HG03457 (cell line): Measurements from ENCODE around the gene CAPN2.
"Not testable (repeated sequence)": the region's sequence is repeated elsewhere in the genome, so short reads cannot be mapped to it uniquely, and the experiment has no call there.

Source experiments
- ATAC-seq: cut with Tn5 transposase; IDR thresholded peaks from one replicate; pipeline ENCODE4 v1.9.1; 2021; ENCODE audit warnings: moderate number of reproducible peaks; ENCODE audit not compliant: unreplicated experiment

CAPN2 gene

DNA sequence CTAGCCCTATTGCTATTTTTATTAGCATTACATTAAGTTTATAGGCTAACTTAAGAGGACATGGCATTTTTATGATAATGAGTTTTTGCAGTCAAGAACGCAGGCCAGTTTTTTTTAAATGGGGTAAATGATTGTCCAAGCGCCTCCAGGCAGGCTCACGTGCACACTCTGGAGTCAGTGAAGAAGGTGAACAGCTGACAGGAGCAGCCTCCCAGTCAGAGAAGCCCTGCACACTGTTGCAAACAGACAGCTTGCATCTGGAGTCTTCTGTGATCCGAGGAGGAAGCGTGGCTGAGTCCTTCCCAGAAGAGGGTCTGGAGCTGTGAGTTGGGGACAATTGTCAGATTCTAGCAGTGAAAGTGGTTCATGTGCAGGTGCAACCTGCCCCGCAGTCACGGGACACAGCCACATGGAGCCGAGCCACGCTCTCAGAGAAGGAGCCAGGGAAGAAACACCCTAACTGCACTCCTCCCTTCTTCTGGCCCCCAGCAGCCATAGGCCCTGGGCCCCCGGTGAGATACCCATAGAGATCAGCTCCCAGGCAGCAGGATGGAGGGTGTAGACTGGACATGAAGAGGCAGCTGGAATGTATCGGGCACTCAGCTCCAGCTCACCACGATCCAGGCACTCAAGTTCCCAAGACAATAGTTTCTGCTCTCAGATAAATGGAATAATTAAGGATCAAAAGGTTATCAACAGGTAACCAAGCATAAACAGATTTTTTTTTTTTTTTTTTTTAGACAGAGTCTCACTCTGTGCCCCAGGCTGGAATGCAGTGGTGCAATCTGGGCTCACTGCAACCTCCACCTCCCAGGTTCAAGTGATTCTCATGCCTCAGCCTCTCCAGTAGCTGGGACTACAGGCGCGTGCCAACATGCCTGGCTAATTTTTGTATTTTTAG is 26.4 kb downstream of the CAPN2 start:
- no peak for ATAC-seq

DNA sequence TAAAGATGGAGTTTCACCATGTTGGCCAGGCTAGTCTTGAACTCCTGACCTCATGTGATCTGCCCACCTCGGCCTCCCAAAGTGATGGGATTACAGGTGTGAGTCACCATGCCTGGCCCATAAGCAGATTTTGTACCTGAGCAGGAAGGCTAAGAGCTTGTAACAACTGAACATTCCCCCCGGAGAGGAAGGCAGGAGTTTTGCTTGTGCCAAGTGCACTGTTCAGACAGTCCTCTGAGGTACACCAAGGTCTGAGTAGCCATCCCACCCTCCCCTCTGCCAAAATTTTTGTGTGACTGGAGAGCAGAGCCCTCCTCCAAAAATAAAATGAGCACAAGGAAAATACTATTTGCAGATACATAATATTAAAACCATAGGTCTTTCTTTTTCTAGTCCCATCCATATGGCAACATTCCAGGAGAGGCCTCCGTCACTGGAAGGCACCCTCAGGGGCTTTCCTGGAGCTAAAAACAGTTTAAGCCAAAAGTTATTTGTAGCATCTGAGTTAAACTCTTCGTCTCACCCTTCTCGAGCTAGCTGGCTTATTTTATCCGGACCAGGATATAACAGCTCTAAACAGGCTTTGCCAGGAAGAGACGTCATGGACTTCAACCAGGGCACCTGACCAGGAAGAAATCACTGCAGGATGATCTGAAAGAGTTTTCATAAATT is 27.2 kb downstream of the CAPN2 start:
- no peak for ATAC-seq

DNA sequence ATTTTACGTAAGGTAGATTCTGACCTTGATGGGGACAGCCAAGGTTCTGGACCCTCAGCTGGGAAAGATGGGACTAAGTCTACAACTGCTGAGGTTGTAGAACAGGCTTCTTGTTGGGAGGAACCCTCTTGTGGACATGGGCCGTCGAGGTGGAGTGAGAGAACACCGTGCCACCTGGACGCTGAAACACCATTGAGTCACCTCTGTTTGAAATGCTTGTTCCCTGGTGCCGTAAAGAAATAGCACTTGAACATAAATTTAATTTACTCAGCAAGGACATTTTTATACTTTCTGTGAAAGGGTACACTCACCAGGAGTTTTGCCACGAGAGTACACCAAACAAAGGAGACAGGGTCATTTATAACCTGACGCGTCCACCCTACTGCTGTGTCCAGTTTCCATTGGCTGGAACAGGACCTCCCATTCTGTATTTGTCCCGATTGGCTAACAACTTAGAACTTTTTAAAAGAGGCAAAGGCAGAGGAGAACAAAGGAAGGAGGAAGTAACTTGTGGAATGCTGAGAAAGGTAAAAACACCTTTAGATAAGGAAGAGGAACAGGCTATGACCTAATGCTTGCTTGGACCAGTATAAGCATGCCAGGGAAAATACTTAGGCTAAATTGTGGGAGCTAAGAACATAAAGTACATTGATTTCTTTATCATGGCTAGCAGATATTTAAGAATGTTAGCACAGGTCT is 27.8 kb downstream of the CAPN2 start:
- not testable (repeated sequence) for ATAC-seq

DNA sequence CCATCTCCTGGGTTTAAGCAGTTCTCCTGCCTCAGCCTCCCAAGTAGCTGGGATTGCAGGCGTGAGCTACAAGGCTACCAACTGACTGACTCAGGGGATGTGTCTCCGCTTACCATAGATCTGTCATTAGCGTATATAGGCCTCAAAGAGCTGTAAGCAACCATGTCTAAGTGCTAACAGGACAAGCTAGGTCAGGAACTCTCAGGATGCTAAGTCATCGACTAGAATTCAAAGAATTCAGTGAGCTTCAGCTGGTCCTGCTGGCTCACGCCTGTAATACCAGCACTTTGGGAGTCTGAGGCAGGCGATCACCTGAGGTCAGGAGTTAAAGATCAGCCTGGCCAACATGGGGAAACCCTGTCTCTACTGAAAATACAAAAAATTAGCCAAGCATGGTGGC is 29.5 kb downstream of the CAPN2 start:
- no peak for ATAC-seq

DNA sequence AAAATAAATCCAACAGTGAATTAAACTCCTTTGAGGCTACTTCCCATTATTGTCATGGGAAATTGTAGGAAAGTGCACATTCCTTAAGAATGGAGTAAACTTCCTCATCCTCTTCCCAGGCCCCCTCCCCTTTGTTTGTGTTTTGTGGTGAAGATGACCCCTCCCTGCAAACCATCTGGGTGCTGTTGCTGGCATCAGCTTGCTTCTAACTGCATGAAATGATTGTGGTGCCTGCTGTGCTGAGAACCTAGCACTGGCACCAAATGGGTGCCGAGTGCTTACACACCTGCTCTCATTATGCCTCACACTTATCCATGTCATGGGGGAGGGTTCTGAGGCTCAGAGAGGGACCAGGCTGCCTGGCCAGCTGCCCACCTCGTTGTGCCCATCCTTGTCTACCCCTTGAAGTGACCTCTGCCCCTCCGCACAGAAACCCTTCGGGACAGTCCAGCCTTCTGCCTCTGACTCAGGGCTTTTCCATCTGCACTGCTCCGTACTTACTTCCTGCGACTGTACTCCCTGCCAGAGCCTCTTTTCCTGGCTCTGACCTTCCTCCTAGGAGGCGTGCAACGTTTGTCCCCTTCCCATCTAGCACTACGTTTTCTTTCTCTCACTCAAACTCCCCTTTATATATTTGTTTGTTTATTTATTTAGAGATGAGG is 30.6 kb downstream of the CAPN2 start:
- ATAC-seq = no peak

DNA sequence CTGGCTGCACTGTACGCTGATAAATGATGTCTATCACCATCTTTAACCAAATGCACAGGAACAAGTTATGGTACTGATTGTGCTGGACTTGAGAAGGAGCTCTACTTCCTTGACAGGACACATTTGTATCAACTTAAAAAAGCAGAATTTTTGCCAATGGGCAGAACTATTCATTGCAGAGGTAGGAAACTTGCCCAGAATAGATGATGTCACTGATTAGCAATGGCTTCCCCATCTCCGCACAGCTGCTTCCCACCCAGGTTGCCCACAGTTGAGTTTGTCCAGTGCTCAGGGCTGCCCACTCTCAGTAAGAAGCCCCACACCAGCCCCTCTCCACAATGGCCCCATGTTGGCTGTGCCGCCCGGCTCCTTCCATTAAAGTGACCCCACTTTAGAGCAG is 33.4 kb downstream of the CAPN2 start:
- no peak for ATAC-seq

DNA sequence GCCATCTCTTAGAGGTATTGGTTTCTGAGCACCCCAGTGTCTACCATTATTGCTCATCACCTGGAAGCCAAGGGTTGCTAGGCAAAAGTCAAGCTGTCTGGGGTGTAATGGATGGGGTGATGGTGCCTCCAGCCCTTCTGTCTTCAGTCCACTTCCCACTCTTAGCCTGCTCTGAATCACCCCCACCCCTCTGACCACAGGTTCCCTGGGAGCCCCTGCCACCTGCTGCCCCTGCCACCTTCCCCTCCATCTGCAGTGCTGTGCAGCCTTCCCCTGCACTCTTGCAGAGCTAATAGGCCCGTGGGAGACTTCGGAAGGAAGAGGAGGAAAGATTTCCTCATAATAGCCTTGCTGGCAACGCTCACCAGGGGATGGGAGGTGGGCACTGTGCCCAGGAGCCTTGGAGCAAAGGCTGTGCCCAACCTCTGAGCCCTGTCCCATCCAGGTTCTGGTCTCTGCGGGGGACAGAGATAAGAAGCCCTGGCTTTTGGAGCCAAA is 35.5 kb downstream of the CAPN2 start:
- ATAC-seq = no peak

DNA sequence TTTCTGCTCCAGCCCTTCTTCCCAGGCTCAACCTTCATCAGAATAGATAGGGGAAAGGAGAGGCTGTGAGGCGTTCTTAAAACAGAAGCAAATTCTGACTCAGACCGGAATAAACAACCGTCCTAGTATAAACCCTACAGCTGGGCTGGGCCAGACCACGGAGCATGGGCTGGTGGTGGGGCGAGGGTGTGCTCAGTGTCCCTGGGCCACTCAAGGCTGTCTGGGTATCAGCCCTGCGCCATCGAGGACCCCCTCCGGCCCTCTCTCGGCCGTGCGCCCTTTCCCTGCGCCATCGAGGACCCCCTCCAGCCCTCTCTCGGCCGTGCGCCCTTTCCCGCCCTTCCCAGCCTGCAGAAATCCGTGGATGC is 36.0 kb downstream of the CAPN2 start:
- no peak for ATAC-seq

DNA sequence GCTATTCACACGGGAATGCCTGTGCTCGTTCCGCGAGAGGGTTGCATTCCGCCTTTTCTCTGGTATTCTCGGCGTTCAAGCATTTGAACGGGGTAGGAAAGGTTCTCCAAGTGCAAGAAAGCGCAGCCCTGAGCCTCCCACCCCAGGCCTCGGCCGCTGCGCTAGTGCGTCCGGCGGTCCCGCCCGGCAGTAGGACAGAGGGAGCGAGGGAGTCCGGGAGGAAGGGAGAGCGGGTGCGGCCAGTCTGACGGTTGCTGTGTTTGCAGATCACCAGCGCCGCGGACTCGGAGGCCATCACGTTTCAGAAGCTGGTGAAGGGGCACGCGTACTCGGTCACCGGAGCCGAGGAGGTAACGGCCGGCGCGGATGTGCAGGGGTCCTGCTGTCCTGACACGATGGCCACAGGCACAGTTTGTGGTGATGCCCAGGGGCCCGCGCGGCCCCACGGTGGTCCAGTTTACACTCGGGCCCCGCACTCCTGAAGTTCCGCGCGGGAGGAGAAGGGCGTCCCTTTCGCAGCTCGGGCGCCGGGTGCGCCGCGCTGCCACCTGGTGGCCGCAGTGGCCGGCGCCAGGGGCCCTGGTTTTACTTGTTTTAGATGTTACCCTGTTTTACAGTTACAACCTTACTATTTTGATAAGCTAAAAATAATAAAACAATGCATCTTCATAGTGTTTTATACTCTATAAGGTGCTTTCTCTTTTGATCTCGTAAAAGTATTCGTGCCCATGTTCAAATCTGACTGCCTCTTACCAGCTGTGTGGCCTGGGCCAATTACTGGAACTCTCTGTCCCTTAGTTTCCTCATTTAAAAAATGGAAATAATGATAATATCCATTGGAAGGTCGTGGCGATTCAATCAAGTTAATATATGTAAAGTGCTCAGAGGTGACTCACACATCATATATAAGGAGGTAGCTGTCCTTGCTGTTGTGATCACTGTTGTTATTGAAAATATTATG is 36.7 kb downstream of the CAPN2 start:
- ATAC-seq = no peak

DNA sequence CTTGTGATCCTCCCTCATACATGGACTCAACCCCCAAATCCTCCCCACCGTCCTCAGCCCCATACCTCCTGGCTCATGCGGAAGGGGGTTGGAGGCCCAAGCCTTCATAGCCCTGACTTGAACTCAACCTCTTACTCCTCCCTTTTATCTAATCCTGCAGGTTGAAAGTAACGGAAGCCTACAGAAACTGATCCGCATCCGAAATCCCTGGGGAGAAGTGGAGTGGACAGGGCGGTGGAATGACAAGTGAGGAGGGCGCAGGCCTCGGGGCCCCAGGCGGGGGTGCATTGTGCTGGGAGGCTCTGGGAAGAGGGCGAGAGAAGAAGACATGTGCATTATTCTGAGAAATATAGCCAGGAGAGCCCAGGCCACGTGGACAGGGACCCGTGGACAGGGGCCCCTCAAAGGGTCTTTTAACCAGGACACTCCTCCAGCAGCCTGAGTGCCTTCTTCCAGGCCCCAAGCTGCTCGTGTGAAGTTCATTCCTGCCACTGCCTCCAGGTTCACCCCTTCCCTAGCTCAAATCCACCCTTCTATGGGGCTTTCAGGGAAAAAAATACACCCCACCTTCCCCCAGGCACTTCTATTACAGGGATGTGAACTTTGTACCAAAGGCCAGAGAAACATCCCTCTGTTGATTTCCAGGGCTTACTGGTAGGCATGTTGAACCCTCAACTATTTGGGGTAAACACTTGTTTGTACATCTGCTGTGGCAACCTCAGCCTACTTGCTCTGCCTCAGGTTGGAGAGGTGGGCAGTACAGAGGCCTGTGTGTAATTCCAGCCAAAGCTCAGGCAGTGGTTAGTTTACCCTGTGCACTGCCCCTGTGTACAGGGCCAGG is 38.6 kb downstream of the CAPN2 start:
- no peak for ATAC-seq

DNA sequence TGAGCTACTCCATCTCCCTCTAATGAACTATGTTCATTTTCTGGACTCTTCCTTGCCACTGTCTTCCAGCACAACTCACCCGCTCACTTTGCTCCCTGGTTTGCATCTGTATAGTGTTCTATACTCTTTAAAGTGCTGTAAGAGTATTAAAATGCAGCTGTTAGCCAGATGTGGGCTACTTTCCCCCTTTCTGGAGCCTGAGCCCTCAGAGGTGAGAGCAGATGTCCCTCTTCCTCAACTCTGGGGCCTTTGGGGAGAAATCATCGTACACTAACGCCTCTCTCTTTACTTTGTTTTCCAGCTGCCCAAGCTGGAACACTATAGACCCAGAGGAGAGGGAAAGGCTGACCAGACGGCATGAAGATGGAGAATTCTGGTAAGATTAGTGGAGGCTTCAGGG is 39.4 kb downstream of the CAPN2 start:
- ATAC-seq = no peak

DNA sequence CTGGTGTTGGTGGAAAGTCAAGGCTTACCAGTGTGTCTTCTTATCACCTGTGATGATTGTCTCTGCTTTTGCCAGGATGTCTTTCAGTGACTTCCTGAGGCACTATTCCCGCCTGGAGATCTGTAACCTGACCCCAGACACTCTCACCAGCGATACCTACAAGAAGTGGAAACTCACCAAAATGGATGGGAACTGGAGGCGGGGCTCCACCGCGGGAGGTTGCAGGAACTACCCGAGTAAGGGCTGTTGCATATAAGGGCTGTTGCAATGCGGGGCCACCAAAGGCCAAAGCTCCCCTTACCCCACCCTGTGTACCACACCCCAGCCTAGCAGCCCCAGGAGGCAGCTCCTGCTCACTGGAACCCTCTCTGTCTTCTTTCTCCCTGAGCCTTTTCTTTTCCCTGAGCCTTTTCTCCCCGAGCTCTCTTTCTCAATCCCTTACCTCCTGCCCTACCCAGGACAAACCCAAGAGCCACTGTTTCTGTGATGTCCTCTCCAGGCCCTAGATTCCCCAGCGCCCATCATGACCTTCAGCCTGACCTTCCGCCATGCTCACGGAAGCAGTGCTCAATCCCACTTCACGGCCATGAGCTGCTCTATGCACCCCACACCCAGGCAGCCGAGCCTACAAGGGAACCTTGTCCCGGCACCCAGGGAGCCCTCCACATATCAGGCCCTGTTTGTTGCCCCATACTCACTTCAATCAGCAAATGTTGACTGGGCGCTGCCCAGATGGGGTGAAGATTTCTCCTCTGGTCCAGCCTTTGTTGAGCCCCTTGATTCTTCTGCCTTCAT is 40.6 kb downstream of the CAPN2 start:
- no peak for ATAC-seq

DNA sequence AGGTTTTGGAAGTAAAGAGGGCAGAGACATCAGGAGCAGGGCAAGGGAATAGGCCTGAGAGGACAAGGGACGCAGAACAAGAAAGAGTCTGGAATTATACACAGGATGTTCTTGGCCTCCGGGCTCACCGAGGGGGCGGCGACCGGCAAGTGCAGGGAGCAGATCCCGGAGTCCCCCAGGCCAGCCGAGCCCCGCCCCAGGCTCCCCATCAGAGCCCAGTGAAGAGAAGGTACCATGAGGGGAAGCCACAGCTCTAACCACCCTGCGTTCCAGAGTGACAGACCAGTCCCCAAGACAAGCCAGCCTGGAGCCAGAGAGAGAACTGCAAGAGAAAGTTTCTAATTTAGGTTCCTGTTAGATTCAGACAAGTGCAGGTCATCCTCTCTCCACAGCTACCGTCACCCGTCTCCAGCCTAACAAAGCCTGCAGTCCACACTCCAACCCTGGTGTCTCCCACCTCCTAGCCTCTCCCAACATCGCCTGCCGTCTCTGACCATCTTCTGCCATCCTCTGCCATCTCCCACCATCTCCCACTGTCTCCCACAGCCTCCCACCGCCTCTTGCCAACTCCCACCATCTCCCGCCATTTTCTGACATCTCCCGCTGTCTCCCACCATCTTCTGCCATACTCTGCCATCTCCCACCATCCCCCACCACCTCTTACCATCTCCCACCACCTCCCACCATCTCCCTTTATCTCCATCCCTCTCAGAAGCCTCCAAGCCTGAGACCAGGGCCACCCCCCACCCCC is 42.5 kb downstream of the CAPN2 start:
- ATAC-seq = no peak

DNA sequence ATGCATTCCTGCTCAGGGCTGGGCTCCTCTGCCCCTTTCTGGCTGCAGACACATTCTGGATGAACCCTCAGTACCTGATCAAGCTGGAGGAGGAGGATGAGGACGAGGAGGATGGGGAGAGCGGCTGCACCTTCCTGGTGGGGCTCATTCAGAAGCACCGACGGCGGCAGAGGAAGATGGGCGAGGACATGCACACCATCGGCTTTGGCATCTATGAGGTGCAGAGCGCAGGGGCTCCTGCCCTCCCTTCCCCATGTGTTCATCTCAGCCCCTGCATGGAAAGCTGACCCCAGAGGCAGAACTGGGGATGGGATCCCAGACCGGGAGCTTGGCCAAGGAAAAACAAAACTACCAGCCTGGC is 43.1 kb downstream of the CAPN2 start:
- no peak for ATAC-seq

DNA sequence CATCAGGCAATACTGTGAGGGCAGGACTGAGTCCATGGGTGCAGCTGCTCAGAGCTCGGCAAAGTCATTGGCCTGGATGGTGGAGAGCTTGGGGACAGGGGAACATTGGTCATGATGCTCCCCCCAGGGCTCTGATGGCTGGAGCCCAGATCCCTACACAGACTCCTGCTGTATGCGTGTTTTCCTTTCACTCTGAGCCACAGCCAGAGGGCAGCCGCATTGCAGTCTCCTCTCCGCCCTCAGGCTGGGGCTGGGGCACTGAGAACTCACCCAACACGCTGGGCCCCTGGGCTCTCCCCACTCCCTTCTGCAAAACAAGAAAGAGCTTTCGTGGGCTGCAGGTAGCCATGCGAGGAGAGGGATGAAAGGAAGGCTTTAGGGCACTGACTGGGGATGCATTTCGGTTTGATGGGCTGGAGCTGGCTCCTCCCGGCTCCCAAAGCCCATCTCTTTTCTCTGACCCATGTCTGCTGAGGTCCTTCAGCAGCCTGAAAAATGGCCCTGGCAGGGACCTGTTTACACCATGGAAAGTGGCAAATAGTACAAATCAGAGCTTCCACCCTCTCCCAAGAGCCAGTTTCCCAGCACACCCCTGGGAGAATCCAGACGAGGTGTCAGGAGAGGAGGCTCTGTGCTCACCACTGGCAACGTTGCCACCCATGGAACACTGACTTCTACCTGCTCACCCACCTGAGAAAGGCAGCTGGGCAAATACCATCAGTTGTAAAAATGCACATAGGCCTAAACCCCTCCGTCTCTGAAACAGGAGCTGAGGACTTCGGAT is 43.8 kb downstream of the CAPN2 start:
- ATAC-seq = no peak

DNA sequence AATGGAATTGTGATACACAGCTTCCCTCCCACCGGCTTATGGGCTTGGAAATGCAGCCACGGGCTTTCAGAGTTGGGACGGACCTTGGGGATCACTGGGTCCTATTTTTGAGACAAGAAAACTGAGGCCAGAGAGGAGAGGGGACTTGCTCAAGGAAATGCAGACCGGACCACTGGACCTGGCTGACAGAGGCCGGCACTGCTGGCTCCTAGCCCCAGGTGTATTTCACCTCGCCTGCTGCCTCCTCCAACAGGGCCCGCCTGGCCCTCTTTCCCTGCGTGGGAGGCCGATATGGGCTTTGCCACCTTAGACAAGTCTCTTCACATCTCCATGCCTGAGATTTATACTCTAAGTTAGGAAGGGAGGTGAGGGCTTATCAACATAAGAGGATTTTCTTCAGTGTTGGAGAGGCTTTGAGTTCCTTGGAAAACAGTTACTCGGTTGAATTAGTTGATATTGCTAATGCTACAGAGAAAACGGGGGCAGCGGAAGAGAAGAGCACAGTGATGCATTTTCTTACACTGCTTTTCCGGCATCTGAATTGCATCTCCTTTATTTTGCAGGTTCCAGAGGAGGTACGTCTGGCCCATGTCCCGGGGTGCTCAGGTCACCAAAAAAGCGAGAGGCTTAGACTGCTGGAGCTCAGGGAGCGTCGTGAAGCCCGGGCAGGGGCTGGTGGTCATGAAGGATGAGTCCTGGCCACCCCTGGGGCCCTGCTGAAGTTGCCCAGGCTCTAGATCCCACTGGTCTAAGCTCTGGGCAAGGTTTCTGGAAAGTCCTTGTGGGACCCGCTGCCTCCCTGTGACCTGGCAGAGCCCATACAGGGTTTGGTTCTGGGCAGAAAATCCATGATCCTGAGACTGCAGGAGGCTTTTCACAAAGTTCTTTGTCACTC is 44.7 kb downstream of the CAPN2 start:
- no peak for ATAC-seq
